ENCODE measurements around the gene CREB5.

Gene CREB5

GRCh38 chr7:28473571-28474281 lies 61.4 kb downstream of the CREB5 start:
- Histone ChIP-seq H3K4me3 (replicated peaks; ENCODE audit: low read depth, low read length) (no peak overlapping the region), H3K27me3 (replicated peaks; ENCODE audit: control insufficient read depth, insufficient read depth, low read length) (no peaks in the 10 kb centered on the region), H3K36me3 (ENCODE audit: control insufficient read depth, insufficient read depth, low read length) (no peaks in the 10 kb centered on the region)
- TF ChIP-seq CTCF (IDR thresholded peaks at IDR 0.05; ENCODE audit: insufficient read depth, low read length, poor library complexity, severe bottlenecking) = no peak
- DNase-seq (ENCODE audit: extremely low read depth, insufficient read length) = no peak

- Histone ChIP-seq H3K4me3 (replicated peaks; ENCODE audit: low read depth, low read length) (no peak overlapping the region), H3K36me3 (ENCODE audit: control insufficient read depth, insufficient read depth, low read length) (no peaks in the 10 kb centered on the region), H3K27me3 (replicated peaks; ENCODE audit: control insufficient read depth, insufficient read depth, low read length) (no peaks in the 10 kb centered on the region)
- TF ChIP-seq CTCF (IDR thresholded peaks at IDR 0.05; ENCODE audit: insufficient read depth, low read length, poor library complexity, severe bottlenecking) = no peak
- no peak for DNase-seq (ENCODE audit: extremely low read depth, insufficient read length)
Observed at GRCh38 chr7:28474282-28474638, 61.9 kb downstream of the CREB5 start.

- Histone ChIP-seq H3K36me3 (ENCODE audit: control insufficient read depth, insufficient read depth, low read length) (no peaks in the 10 kb centered on the region), H3K27me3 (replicated peaks; ENCODE audit: control insufficient read depth, insufficient read depth, low read length) (no peaks in the 10 kb centered on the region)
- TF ChIP-seq CTCF (IDR thresholded peaks at IDR 0.05; ENCODE audit: insufficient read depth, low read length, poor library complexity, severe bottlenecking) = no peak
Observed at GRCh38 chr7:28474640-28475039, 62.3 kb downstream of the CREB5 start.

GRCh38 chr7:28477041-28477442 lies 64.7 kb downstream of the CREB5 start:
- DNase-seq (ENCODE audit: extremely low read depth, insufficient read length) = no peak
- H3K4me3 ChIP-seq (replicated peaks; ENCODE audit: low read depth, low read length) = no peak overlapping the region
- H3K36me3 ChIP-seq (ENCODE audit: control insufficient read depth, insufficient read depth, low read length) = no peaks in the 10 kb centered on the region
- no peak for TF ChIP-seq CTCF (IDR thresholded peaks at IDR 0.05; ENCODE audit: insufficient read depth, low read length, poor library complexity, severe bottlenecking)
- H3K27me3 ChIP-seq (replicated peaks; ENCODE audit: control insufficient read depth, insufficient read depth, low read length) = no peaks in the 10 kb centered on the region

More at GRCh38 chr7:28474640-28475039, 62.3 kb downstream of the CREB5 start:
- DNase-seq (ENCODE audit: extremely low read depth, insufficient read length) = no peak
- H3K4me3 ChIP-seq (replicated peaks; ENCODE audit: low read depth, low read length) = no peak overlapping the region

GRCh38 chr7:28478656-28479055 lies 66.3 kb downstream of the CREB5 start:
- no peak overlapping the region for H3K4me3 ChIP-seq (replicated peaks; ENCODE audit: low read depth, low read length)
- peak; percentile 44 for DNase-seq (ENCODE audit: extremely low read depth, insufficient read length)
- no peaks in the 10 kb centered on the region for H3K36me3 ChIP-seq (ENCODE audit: control insufficient read depth, insufficient read depth, low read length)
- no peak for TF ChIP-seq CTCF (IDR thresholded peaks at IDR 0.05; ENCODE audit: insufficient read depth, low read length, poor library complexity, severe bottlenecking)
- H3K27me3 ChIP-seq (replicated peaks; ENCODE audit: control insufficient read depth, insufficient read depth, low read length) = no peaks in the 10 kb centered on the region

- Histone ChIP-seq H3K36me3 (ENCODE audit: control insufficient read depth, insufficient read depth, low read length) (no peaks in the 10 kb centered on the region), H3K4me3 (replicated peaks; ENCODE audit: low read depth, low read length) (no peak overlapping the region), H3K27me3 (replicated peaks; ENCODE audit: control insufficient read depth, insufficient read depth, low read length) (no peaks in the 10 kb centered on the region)
- DNase-seq (ENCODE audit: extremely low read depth, insufficient read length) = peak; percentile 82
- TF ChIP-seq CTCF (IDR thresholded peaks at IDR 0.05; ENCODE audit: insufficient read depth, low read length, poor library complexity, severe bottlenecking) = no peak
Observed at GRCh38 chr7:28479507-28479947, 67.2 kb downstream of the CREB5 start.

All from GM06990 (cell line).